WTC11 (cell line): ENCODE results near the gene KRTAP2-4. TPM values are rescaled to one million over a fixed set of nuclear protein-coding genes. Genes with fewer than 3 reads are reported as not detected.
A peak's percentile ranks its signal among the peaks of the same experiment; 100 is the strongest.
"Not testable (repeated sequence)": the region's sequence is repeated elsewhere in the genome, so short reads cannot be mapped to it uniquely, and the experiment has no call there.

Experiments used
- ATAC-seq: fragments of 200-7000 bp; cut with Tn5 transposase; 2 replicates; pipeline ENCODE4 v1.10.0; 2021; ENCODE audit warnings: mild to moderate bottlenecking, moderate library complexity
- CTCF ChIA-PET: fragments of 300-600 bp; sonication (Branson Sonifier 250); formaldehyde crosslinking; loops from one replicate; lab custom pipeline; 2021; ENCODE audit warnings: antibody characterized with exemption; lab: Charles Lee
- POLR2A ChIA-PET: fragments of 350-600 bp; sonication (Branson Sonifier 250); formaldehyde crosslinking; loops from one replicate; lab custom pipeline; 2021; ENCODE audit warnings: antibody characterized with exemption; lab: Charles Lee
- DNase-seq: peaks from one replicate; pipeline ENCODE4 v3.0.0; 2021; ENCODE audit warnings: low spot score
- H3K27ac Mint-ChIP-seq: 2 replicates; pipeline ENCODE4 v1.8.0; 2021; ENCODE audit warnings: mixed read lengths
- H3K27me3 Mint-ChIP-seq: 2 replicates; pipeline ENCODE4 v1.8.0; 2021; ENCODE audit warnings: low read depth, mild to moderate bottlenecking, moderate library complexity, mixed read lengths
- H3K36me3 Mint-ChIP-seq: 2 replicates; pipeline ENCODE4 v1.8.0; 2021; ENCODE audit warnings: mixed read lengths
- H3K4me1 Mint-ChIP-seq: 2 replicates; pipeline ENCODE4 v1.8.0; 2022; ENCODE audit warnings: mixed read lengths
- H3K4me3 Mint-ChIP-seq: 2 replicates; pipeline ENCODE4 v1.8.0; 2021; ENCODE audit warnings: mild to moderate bottlenecking, moderate library complexity, mixed read lengths
- H3K9me3 Mint-ChIP-seq: 2 replicates; pipeline ENCODE4 v1.8.0; 2021; ENCODE audit warnings: mixed read lengths
- ATF1 ChIP-seq: sonication (generic); formaldehyde crosslinking; IDR thresholded peaks from 2 replicates; pipeline ENCODE4 v1.8.1; 2023; ENCODE audit warnings: mild to moderate bottlenecking, moderate library complexity, missing genetic modification reagents
- CREB1 ChIP-seq: sonication (generic); formaldehyde crosslinking; IDR thresholded peaks from 2 replicates; pipeline ENCODE4 v1.8.0; 2023; ENCODE audit warnings: mild to moderate bottlenecking, missing genetic modification reagents
- FOXJ3 ChIP-seq: sonication (generic); formaldehyde crosslinking; IDR thresholded peaks from 2 replicates; pipeline ENCODE4 v1.9.0; 2021; ENCODE audit warnings: missing genetic modification reagents, mild to moderate bottlenecking, borderline replicate concordance
- GABPB1 ChIP-seq: sonication (generic); formaldehyde crosslinking; IDR thresholded peaks from 2 replicates; pipeline ENCODE4 v1.8.1; 2023; ENCODE audit warnings: mild to moderate bottlenecking, missing genetic modification reagents
- KAT7 ChIP-seq: sonication (generic); formaldehyde crosslinking; IDR thresholded peaks from 2 replicates; pipeline ENCODE4 v1.8.1; 2023; ENCODE audit warnings: missing genetic modification reagents, mild to moderate bottlenecking, borderline replicate concordance
- MXD4 ChIP-seq: fragments of 250-450 bp; sonication (Bioruptor Pico); IDR thresholded peaks from 2 replicates; pipeline ENCODE4 v1.8.0; 2021; ENCODE audit warnings: mild to moderate bottlenecking, moderate library complexity, borderline replicate concordance
- RELA ChIP-seq: sonication (generic); formaldehyde crosslinking; IDR thresholded peaks from 2 replicates; pipeline ENCODE4 v1.8.1; 2022; ENCODE audit warnings: missing genetic modification reagents, mild to moderate bottlenecking, borderline replicate concordance
- SMAD4 ChIP-seq: sonication (generic); formaldehyde crosslinking; IDR thresholded peaks from 2 replicates; pipeline ENCODE4 v1.8.0; 2022; ENCODE audit warnings: mild to moderate bottlenecking, missing genetic modification reagents
- SOX15 ChIP-seq: fragments of 250-450 bp; sonication (Bioruptor Pico); IDR thresholded peaks from 2 replicates; pipeline ENCODE4 v1.9.0; 2021; ENCODE audit warnings: mild to moderate bottlenecking
- ZNF317 ChIP-seq: sonication (generic); formaldehyde crosslinking; IDR thresholded peaks from 2 replicates; pipeline ENCODE4 v1.8.1; 2023; ENCODE audit warnings: low read depth, mild to moderate bottlenecking, moderate library complexity, missing genetic modification reagents, borderline replicate concordance
- total RNA-seq: library from RNA; stranded (reverse); gene quantifications from 3 replicates; pipeline ENCODE4 v1.2.3, GENCODE V29; 2021
- TF ChIP-seq, protein P1 (sequence below): fragments of 250-450 bp; sonication (Bioruptor Pico); IDR thresholded peaks from 2 replicates; pipeline ENCODE4 v2.1.2; 2022; ENCODE audit warnings: mild to moderate bottlenecking, moderate library complexity
- TF ChIP-seq, protein P2 (sequence below): sonication (generic); formaldehyde crosslinking; IDR thresholded peaks from 2 replicates; pipeline ENCODE4 v1.8.0; 2023; ENCODE audit warnings: missing genetic modification reagents, mild to moderate bottlenecking, borderline replicate concordance
- TF ChIP-seq, protein P3 (sequence below): fragments of 250-450 bp; sonication (Bioruptor Pico); IDR thresholded peaks from 2 replicates; pipeline ENCODE4 v1.9.0; 2021; ENCODE audit warnings: mild to moderate bottlenecking
- TF ChIP-seq, protein P4 (sequence below): sonication (generic); formaldehyde crosslinking; IDR thresholded peaks from 2 replicates; pipeline ENCODE4 v1.8.0; 2022; ENCODE audit warnings: missing genetic modification reagents
- TF ChIP-seq, protein P5 (sequence below): sonication (generic); formaldehyde crosslinking; IDR thresholded peaks from 2 replicates; pipeline ENCODE4 v1.8.1; 2022; ENCODE audit warnings: low read depth, missing genetic modification reagents, borderline replicate concordance
- TF ChIP-seq, protein P6 (sequence below): fragments of 250-450 bp; sonication (Bioruptor Pico); IDR thresholded peaks from 2 replicates; pipeline ENCODE4 v1.8.0; 2021; ENCODE audit warnings: mild to moderate bottlenecking

Gene KRTAP2-4
- total RNA-seq, 1 experiment from 2014 or later: not detected

DNA sequence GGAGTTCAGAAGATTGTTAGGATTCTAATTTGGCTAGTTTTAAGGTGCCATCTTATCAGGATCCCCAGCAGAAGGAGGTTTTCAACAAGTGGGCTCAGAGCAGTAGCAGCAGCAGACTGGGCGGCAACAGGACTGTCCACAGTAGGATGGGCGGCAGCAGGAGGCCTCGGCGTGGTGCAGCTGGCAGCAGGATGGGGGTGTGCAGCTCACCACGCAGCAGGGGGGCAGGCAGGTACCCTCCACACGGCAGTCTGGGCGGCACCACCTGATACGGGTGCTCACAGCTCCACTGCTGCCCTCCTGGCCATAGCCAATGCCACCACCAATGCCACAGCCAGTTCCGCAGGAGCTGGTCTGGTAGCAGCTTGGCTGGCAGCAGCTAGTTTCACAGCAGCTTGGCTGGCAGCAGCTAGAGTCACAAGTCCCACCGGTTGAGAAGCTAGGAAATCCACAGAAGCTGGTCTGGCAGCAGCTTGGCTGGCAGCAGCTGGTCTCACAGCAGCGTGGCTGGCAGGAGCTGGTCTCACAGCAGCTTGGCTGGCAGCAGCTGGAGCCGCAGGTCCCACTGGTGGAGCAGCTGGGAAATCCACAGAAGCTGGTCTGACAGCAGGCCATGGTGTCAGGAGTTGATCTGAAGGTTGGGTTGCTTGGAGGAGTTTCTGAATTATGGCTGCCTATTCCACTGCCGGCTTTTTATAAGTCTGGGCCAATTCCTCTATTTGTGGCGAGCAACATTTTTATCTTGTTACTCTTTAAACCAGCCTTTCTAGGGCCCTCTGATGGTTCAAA, 24.7 kb downstream of the KRTAP2-4 start, which contains the start of gene KRTAP1-1:
TSS of gene KRTAP1-1 (minus strand) at position 668 of the 789 bp plus-strand sequence. CDS start at position 615, 53 bp downstream.
- H3K27ac Mint-ChIP-seq, DNase-seq, H3K27me3 Mint-ChIP-seq, H3K36me3 Mint-ChIP-seq, ATAC-seq, CTCF ChIA-PET, H3K4me3 Mint-ChIP-seq, POLR2A ChIA-PET: not testable (repeated sequence)
- peaks cover 18% of the 10 kb centered on the region for H3K9me3 Mint-ChIP-seq
- peaks cover 35% of the 10 kb centered on the region for H3K4me1 Mint-ChIP-seq

DNA sequence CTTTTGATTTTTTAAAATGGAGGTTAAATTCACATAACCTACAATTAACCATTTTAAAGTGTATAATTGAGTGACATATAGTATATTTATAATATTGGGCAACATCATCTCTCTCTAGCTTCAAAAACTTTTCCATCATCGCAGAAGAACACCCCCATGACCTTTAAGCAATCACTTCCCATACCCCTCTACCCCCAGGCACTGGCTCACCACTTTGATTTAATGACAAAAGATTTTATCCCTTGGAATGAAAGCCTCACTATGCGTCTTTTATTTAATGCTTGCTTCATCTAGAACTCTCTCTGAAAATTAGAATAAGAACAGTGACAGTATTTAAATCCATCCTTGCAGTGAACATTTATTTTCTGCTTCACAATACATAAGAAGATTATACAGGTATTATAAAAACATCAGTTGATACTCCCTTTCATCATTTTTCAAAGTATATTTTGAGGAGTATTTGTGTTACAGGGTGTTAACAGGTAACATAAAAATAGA, 27.8 kb downstream of the KRTAP2-4 start:
- ATAC-seq: peak; percentile 51; the same call in 1 of the 2 replicates
- TF ChIP-seq, protein P1, sequence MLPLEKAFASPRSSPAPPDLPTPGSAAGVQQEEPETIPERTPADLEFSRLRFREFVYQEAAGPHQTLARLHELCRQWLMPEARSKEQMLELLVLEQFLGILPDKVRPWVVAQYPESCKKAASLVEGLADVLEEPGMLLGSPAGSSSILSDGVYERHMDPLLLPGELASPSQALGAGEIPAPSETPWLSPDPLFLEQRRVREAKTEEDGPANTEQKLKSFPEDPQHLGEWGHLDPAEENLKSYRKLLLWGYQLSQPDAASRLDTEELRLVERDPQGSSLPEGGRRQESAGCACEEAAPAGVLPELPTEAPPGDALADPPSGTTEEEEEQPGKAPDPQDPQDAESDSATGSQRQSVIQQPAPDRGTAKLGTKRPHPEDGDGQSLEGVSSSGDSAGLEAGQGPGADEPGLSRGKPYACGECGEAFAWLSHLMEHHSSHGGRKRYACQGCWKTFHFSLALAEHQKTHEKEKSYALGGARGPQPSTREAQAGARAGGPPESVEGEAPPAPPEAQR (CRISPR knock-in tag): no peak
- TF ChIP-seq CREB1 (CRISPR knock-in tag) (no peak), RELA (CRISPR knock-in tag) (no peak), MXD4 (CRISPR knock-in tag) (no peak), SOX15 (CRISPR knock-in tag) (no peak), FOXJ3 (no peak), ZNF317 (no peak), ATF1 (CRISPR knock-in tag) (no peak), GABPB1 (CRISPR knock-in tag) (no peak), KAT7 (CRISPR knock-in tag) (no peak), SMAD4 (CRISPR knock-in tag) (no peak)
- TF ChIP-seq, protein P2, sequence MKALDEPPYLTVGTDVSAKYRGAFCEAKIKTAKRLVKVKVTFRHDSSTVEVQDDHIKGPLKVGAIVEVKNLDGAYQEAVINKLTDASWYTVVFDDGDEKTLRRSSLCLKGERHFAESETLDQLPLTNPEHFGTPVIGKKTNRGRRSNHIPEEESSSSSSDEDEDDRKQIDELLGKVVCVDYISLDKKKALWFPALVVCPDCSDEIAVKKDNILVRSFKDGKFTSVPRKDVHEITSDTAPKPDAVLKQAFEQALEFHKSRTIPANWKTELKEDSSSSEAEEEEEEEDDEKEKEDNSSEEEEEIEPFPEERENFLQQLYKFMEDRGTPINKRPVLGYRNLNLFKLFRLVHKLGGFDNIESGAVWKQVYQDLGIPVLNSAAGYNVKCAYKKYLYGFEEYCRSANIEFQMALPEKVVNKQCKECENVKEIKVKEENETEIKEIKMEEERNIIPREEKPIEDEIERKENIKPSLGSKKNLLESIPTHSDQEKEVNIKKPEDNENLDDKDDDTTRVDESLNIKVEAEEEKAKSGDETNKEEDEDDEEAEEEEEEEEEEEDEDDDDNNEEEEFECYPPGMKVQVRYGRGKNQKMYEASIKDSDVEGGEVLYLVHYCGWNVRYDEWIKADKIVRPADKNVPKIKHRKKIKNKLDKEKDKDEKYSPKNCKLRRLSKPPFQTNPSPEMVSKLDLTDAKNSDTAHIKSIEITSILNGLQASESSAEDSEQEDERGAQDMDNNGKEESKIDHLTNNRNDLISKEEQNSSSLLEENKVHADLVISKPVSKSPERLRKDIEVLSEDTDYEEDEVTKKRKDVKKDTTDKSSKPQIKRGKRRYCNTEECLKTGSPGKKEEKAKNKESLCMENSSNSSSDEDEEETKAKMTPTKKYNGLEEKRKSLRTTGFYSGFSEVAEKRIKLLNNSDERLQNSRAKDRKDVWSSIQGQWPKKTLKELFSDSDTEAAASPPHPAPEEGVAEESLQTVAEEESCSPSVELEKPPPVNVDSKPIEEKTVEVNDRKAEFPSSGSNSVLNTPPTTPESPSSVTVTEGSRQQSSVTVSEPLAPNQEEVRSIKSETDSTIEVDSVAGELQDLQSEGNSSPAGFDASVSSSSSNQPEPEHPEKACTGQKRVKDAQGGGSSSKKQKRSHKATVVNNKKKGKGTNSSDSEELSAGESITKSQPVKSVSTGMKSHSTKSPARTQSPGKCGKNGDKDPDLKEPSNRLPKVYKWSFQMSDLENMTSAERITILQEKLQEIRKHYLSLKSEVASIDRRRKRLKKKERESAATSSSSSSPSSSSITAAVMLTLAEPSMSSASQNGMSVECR (CRISPR knock-in tag): no peak
- TF ChIP-seq, protein P3, sequence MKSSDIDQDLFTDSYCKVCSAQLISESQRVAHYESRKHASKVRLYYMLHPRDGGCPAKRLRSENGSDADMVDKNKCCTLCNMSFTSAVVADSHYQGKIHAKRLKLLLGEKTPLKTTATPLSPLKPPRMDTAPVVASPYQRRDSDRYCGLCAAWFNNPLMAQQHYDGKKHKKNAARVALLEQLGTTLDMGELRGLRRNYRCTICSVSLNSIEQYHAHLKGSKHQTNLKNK (CRISPR knock-in tag): no peak
- TF ChIP-seq, protein P4, sequence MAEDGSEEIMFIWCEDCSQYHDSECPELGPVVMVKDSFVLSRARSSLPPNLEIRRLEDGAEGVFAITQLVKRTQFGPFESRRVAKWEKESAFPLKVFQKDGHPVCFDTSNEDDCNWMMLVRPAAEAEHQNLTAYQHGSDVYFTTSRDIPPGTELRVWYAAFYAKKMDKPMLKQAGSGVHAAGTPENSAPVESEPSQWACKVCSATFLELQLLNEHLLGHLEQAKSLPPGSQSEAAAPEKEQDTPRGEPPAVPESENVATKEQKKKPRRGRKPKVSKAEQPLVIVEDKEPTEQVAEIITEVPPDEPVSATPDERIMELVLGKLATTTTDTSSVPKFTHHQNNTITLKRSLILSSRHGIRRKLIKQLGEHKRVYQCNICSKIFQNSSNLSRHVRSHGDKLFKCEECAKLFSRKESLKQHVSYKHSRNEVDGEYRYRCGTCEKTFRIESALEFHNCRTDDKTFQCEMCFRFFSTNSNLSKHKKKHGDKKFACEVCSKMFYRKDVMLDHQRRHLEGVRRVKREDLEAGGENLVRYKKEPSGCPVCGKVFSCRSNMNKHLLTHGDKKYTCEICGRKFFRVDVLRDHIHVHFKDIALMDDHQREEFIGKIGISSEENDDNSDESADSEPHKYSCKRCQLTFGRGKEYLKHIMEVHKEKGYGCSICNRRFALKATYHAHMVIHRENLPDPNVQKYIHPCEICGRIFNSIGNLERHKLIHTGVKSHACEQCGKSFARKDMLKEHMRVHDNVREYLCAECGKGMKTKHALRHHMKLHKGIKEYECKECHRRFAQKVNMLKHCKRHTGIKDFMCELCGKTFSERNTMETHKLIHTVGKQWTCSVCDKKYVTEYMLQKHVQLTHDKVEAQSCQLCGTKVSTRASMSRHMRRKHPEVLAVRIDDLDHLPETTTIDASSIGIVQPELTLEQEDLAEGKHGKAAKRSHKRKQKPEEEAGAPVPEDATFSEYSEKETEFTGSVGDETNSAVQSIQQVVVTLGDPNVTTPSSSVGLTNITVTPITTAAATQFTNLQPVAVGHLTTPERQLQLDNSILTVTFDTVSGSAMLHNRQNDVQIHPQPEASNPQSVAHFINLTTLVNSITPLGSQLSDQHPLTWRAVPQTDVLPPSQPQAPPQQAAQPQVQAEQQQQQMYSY (CRISPR knock-in tag): no peak
- TF ChIP-seq, protein P5, sequence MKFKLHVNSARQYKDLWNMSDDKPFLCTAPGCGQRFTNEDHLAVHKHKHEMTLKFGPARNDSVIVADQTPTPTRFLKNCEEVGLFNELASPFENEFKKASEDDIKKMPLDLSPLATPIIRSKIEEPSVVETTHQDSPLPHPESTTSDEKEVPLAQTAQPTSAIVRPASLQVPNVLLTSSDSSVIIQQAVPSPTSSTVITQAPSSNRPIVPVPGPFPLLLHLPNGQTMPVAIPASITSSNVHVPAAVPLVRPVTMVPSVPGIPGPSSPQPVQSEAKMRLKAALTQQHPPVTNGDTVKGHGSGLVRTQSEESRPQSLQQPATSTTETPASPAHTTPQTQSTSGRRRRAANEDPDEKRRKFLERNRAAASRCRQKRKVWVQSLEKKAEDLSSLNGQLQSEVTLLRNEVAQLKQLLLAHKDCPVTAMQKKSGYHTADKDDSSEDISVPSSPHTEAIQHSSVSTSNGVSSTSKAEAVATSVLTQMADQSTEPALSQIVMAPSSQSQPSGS (CRISPR knock-in tag): no peak
- TF ChIP-seq, protein P6, sequence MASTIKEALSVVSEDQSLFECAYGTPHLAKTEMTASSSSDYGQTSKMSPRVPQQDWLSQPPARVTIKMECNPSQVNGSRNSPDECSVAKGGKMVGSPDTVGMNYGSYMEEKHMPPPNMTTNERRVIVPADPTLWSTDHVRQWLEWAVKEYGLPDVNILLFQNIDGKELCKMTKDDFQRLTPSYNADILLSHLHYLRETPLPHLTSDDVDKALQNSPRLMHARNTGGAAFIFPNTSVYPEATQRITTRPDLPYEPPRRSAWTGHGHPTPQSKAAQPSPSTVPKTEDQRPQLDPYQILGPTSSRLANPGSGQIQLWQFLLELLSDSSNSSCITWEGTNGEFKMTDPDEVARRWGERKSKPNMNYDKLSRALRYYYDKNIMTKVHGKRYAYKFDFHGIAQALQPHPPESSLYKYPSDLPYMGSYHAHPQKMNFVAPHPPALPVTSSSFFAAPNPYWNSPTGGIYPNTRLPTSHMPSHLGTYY (CRISPR knock-in tag): no peak
- TF ChIP-seq, all 79 proteins: peak for 0
- Mint-ChIP-seq H3K4me3 (no peak overlapping the region), H3K4me1 (peaks cover 47% of the 10 kb centered on the region), H3K27ac (no peak overlapping the region), H3K36me3 (no peaks in the 10 kb centered on the region), H3K9me3 (peaks cover 7% of the 10 kb centered on the region), H3K27me3 (no peaks in the 10 kb centered on the region)
- ChIA-PET POLR2A (no interaction called here), CTCF (interaction anchor here (1.2 kb wide), 1 partner anchor 749 kb away, joined by 3 read pairs; the partner anchor contains the start of gene JUP)
- DNase-seq: no peak

DNA sequence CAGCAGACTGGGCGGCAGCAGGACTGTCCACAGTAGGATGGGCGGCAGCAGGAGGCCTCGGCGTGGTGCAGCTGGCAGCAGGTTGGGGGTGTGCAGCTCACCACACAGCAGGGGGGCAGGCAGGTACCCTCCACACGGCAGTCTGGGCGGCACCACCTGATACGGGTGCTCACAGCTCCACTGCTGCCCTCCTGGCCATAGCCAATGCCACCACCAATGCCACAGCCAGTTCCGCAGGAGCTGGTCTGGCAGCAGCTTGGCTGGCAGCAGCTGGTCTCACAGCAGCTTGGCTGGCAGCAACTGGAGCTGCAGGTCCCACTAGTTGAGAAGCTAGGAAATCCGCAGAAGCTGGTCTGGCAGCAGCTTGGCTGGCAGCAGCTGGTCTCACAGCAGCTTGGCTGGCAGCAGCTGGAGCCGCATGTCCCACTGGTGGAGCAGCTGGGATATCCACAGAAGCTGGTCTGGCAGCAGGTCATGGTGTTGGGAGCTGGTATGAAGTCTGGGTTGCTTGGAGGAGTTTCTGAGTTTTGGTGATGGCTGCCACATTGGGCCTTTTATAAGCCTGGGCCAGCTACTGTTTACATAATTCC, 31.2 kb downstream of the KRTAP2-4 start, which contains the start of gene KRTAP1-3:
TSS of gene KRTAP1-3 (minus strand) at position 529 of the 590 bp plus-strand sequence. CDS start at position 476, 53 bp downstream.
- ATAC-seq, CTCF ChIA-PET, POLR2A ChIA-PET, H3K4me3 Mint-ChIP-seq, H3K36me3 Mint-ChIP-seq, H3K27me3 Mint-ChIP-seq, DNase-seq, H3K9me3 Mint-ChIP-seq: not testable (repeated sequence)
- peak within 1 kb of the TSS; percentile 74; the same call in 1 of the 2 replicates for H3K27ac Mint-ChIP-seq
- peaks cover 40% of the 10 kb centered on the region for H3K4me1 Mint-ChIP-seq
